IMR-90 (cell line): Measurements from ENCODE around the gene ATP1B3. TPM values are rescaled to one million over a fixed set of nuclear protein-coding genes. Genes with fewer than 3 reads are reported as not detected.

ENCODE experiments used
- ATAC-seq: fragments of 200-7000 bp; cut with Tn5 transposase; 2 replicates; pipeline ENCODE4 v1.9.1; 2020; ENCODE audit warnings: low read depth, mild to moderate bottlenecking, moderate library complexity
- BruUV-seq: library from RNA; stranded (reverse); fragments of 400-500 nt; replicated peaks from 2 replicates; lab custom pipeline; 2021; lab: Mats Ljungman, UMichigan
- CTCF ChIA-PET: fragments of 300-600 bp; formaldehyde crosslinking; extraction: SDS; loops from one replicate; lab custom pipeline; 2021; ENCODE audit warnings: antibody characterized with exemption; lab: Yijun Ruan, JAX
- POLR2A ChIA-PET: fragments of 300-600 bp; sonication (Branson Sonifier 250); formaldehyde crosslinking; loops from one replicate; lab custom pipeline; 2022; ENCODE audit warnings: antibody characterized with exemption; ENCODE audit not compliant: unreplicated experiment; lab: Charles Lee
- DNase-seq: peaks from one replicate; pipeline ENCODE4 v3.0.0; 2013
- H2AFZ ChIP-seq: replicated peaks from 2 replicates; pipeline ENCODE3; 2013; ENCODE audit warnings: low read length, mild to moderate bottlenecking; ENCODE audit not compliant: poor library complexity
- H2AK5ac ChIP-seq: 2 replicates; pipeline ENCODE4 v1.6.1; 2013; ENCODE audit warnings: low read depth, low read length, inconsistent platforms
- H2AK9ac ChIP-seq: replicated peaks from 2 replicates; pipeline ENCODE3; 2013; ENCODE audit warnings: mild to moderate bottlenecking, low read depth, low read length, moderate library complexity; ENCODE audit not compliant: poor library complexity
- H2BK120ac ChIP-seq: 2 replicates; pipeline ENCODE4 v1.6.1; 2013; ENCODE audit warnings: low read depth, low read length, inconsistent platforms
- H2BK15ac ChIP-seq: 3 replicates; pipeline ENCODE4 v1.6.1; 2013; ENCODE audit warnings: low read depth, low read length, inconsistent platforms
- H2BK20ac ChIP-seq: 2 replicates; pipeline ENCODE4 v1.6.1; 2013; ENCODE audit warnings: low read depth, mild to moderate bottlenecking, inconsistent platforms, low read length, moderate library complexity
- H2BK5ac ChIP-seq: 2 replicates; pipeline ENCODE4 v1.6.1; 2013; ENCODE audit warnings: mild to moderate bottlenecking, low read depth, low read length, inconsistent platforms; ENCODE audit not compliant: poor library complexity, severe bottlenecking
- H3K14ac ChIP-seq: replicated peaks from 2 replicates; pipeline ENCODE4 v1.6.1; 2013; ENCODE audit warnings: low read depth, low read length, inconsistent platforms
- H3K18ac ChIP-seq: 2 replicates; pipeline ENCODE4 v1.6.1; 2013; ENCODE audit warnings: low read depth, low read length, control low read depth
- H3K23ac ChIP-seq: 2 replicates; pipeline ENCODE4 v1.6.1; 2013; ENCODE audit warnings: low read depth, low read length, inconsistent platforms
- H3K27ac ChIP-seq: 2 replicates; pipeline ENCODE4 v1.5.1; 2013; ENCODE audit warnings: mild to moderate bottlenecking, control low read depth, low read length; ENCODE audit not compliant: insufficient read depth
- H3K27me3 ChIP-seq: 2 replicates; pipeline ENCODE4 v1.6.1; 2013; ENCODE audit warnings: low read length; ENCODE audit not compliant: control insufficient read depth, insufficient read depth
- H3K36me3 ChIP-seq: 2 replicates; pipeline ENCODE4 v1.6.1; 2013; ENCODE audit warnings: low read length, mixed read lengths; ENCODE audit not compliant: control insufficient read depth, insufficient read depth
- H3K4ac ChIP-seq: 2 replicates; pipeline ENCODE4 v1.6.1; 2013; ENCODE audit warnings: low read depth, low read length, inconsistent platforms
- H3K4me1 ChIP-seq: 2 replicates; pipeline ENCODE4 v1.6.1; 2013; ENCODE audit warnings: low read length, mixed read lengths; ENCODE audit not compliant: control insufficient read depth, insufficient read depth
- H3K4me2 ChIP-seq: 2 replicates; pipeline ENCODE4 v1.6.1; 2013; ENCODE audit warnings: low read depth, mild to moderate bottlenecking, control low read depth, low read length, moderate library complexity
- H3K4me3 ChIP-seq: 2 replicates; pipeline ENCODE4 v1.5.1; 2013; ENCODE audit warnings: low read depth, mild to moderate bottlenecking, control low read depth, low read length, moderate library complexity; ENCODE audit not compliant: insufficient read depth
- H3K56ac ChIP-seq: 2 replicates; pipeline ENCODE4 v1.6.1; 2013; ENCODE audit warnings: low read length, inconsistent platforms; ENCODE audit not compliant: insufficient read depth; ENCODE audit errors: extremely low read depth
- H3K79me1 ChIP-seq, 2 experiments: 2 replicates each; pipeline ENCODE4 v1.6.1; 2013; ENCODE audit warnings: low read length in 2 of 2, inconsistent platforms in 1 of 2, low read depth in 1 of 2
- H3K9ac ChIP-seq: 2 replicates; pipeline ENCODE4 v1.6.1; 2013; ENCODE audit warnings: low read depth, low read length, control low read depth
- H3K9me1 ChIP-seq: 2 replicates; pipeline ENCODE4 v1.6.1; 2013; ENCODE audit warnings: low read length, inconsistent platforms; ENCODE audit not compliant: insufficient read depth
- H3K9me3 ChIP-seq: 2 replicates; pipeline ENCODE4 v1.6.1; 2013; ENCODE audit warnings: low read length; ENCODE audit not compliant: control insufficient read depth, insufficient read depth
- H4K20me1 ChIP-seq: 2 replicates; pipeline ENCODE4 v1.6.1; 2013; ENCODE audit warnings: low read length, inconsistent platforms; ENCODE audit not compliant: insufficient read depth
- H4K5ac ChIP-seq: 2 replicates; pipeline ENCODE4 v1.6.1; 2013; ENCODE audit warnings: mild to moderate bottlenecking, low read depth, low read length, control low read depth
- H4K8ac ChIP-seq, 2 experiments: 2 replicates each; pipeline ENCODE4 v1.6.1; 2013; ENCODE audit warnings: low read depth in 2 of 2, low read length in 2 of 2, control low read depth in 1 of 2, inconsistent platforms in 1 of 2
- H4K91ac ChIP-seq: 2 replicates; pipeline ENCODE4 v1.6.1; 2013; ENCODE audit warnings: low read depth, low read length, inconsistent platforms; ENCODE audit not compliant: insufficient read depth
- CEBPB ChIP-seq: IDR thresholded peaks from 2 replicates; pipeline ENCODE4 v1.6.1; 2012; ENCODE audit warnings: low read depth, low read length, improper control_type of control experiment
- RAD21 ChIP-seq: IDR thresholded peaks from 2 replicates; pipeline ENCODE4 v1.6.1; 2012; ENCODE audit warnings: low read length, improper control_type of control experiment
- whole genome bisulfite sequencing, 2 experiments: methylation state at CpG; one replicate each; pipeline versions ENCODE4 v1.1.5 to v1.1.7; 2013; ENCODE audit warnings: missing lambda C conversion rate in 2 of 2; ENCODE audit not compliant: insufficient read length in 1 of 2; ENCODE audit errors: extremely low coverage in 2 of 2; 5-methylcytosine and 5-hydroxymethylcytosine counted together
- dilution Hi-C: fragments of 300-500 bp; cut with HindIII; formaldehyde crosslinking; loops from one replicate; pipeline ENCODE4 v1.14.3; 2018; ENCODE audit warnings: low sequenced_read_pairs; ENCODE audit not compliant: unreplicated experiment
- in situ Hi-C: fragments of 300-500 bp; cut with MboI; formaldehyde crosslinking; loops from 3 replicates; pipeline ENCODE4 v1.14.3; 2019; ENCODE audit warnings: low sequenced_read_pairs, inconsistent platforms, mixed read lengths
- intact Hi-C: fragments of 100-400 bp; cut with micrococcal nuclease; formaldehyde crosslinking; loops from 2 replicates; pipeline ENCODE4 v1.10.0; 2022
- polyA plus RNA-seq, 3 experiments: library from polyadenylated mRNA; depleted of rRNA; stranded (reverse); fragments of >200 nt; gene quantifications; 2 replicates each; pipeline ENCODE4 v1.2.3, GENCODE V29; 2012; ENCODE audit warnings: low replicate concordance in 1 of 3
- total RNA-seq: library from RNA; depleted of rRNA; stranded (reverse); fragments of >200 nt; gene quantifications from 2 replicates; pipeline ENCODE4 v1.2.3, GENCODE V29; 2012
- TF ChIP-seq, protein P1 (sequence below): fragments of 150-350 bp; IDR thresholded peaks from 2 replicates; pipeline ENCODE4 v1.6.1; 2017; ENCODE audit warnings: mild to moderate bottlenecking, antibody characterized with exemption, low read length, low read depth

The ATP1B3 gene
- total and polyA plus RNA-seq, 2 of the 4 experiments (the other 2 are of a cell fraction): 64.3 to 126 TPM

DNA sequence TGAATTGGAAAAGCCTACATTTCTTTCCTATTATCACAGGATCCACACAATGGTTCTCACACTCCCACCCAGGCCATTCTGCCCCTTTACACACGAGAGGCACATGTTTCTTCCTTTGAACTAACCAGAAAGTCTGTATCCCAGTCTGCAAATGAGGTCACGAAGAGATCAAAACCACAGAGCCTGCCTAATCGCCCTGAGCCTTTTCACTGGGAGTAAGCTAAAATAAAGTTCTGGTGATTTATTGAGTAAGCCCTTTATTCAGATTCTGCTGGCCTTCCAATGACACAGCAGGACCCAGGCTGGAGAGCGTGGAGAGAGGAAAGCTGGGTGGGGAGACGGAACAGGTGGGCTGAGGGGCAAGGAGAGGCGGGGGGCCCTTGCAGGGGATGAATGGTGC, 78.7 kb downstream of the ATP1B3 start:
- in situ Hi-C loops: no loop called here

More for the DNA sequence above, 78.7 kb downstream of the ATP1B3 start:
- dilution Hi-C loops (no loop called here), intact Hi-C loops (no loop called here)
- H3K14ac ChIP-seq: 0 out of 2 replicates have a peak overlapping the region, but pooled peaks have one; percentile 70
- no peak overlapping the region for H3K4me2 ChIP-seq
- H4K91ac ChIP-seq: no peak overlapping the region
- H2BK120ac ChIP-seq: peak overlapping the region; percentile 37; the same call in 1 of the 2 replicates
- no peaks in the 10 kb centered on the region for H3K9me3 ChIP-seq
- peak overlapping the region; percentile 50; the same call in 1 of the 2 replicates for H2BK20ac ChIP-seq
- H3K79me1 ChIP-seq: no peaks in the 10 kb centered on the region
- H2BK15ac ChIP-seq: no peak overlapping the region
- peaks cover 11% of the 10 kb centered on the region for H3K36me3 ChIP-seq
- 0 out of 2 replicates have a peak overlapping the region, but pooled peaks have one; percentile 73 for H3K23ac ChIP-seq
- ChIA-PET POLR2A (no interaction called here), CTCF (interaction anchor here (0.6 to 1.1 kb wide), 2 partner anchors 233 to 379 kb away, joined by 3 to 5 read pairs; no protein-coding TSS in a partner anchor)
- no peaks in the 10 kb centered on the region; the same call in 1 of the 2 replicates for H4K20me1 ChIP-seq
- H4K5ac ChIP-seq: no peak overlapping the region
- no peak overlapping the region for H4K8ac ChIP-seq
- ATAC-seq (no peak; the same call in 1 of the 2 replicates), DNase-seq (peak; percentile 37)
- H3K27me3 ChIP-seq: no peaks in the 10 kb centered on the region
- H3K18ac ChIP-seq: no peak overlapping the region
- no peak overlapping the region for H2AK9ac ChIP-seq
- no peak overlapping the region for H3K27ac ChIP-seq
- TF ChIP-seq RAD21 (no peak), CEBPB (no peak)
- TF ChIP-seq, protein P1, sequence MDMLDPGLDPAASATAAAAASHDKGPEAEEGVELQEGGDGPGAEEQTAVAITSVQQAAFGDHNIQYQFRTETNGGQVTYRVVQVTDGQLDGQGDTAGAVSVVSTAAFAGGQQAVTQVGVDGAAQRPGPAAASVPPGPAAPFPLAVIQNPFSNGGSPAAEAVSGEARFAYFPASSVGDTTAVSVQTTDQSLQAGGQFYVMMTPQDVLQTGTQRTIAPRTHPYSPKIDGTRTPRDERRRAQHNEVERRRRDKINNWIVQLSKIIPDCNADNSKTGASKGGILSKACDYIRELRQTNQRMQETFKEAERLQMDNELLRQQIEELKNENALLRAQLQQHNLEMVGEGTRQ: no peak
- no peak overlapping the region for H3K4me3 ChIP-seq
- H3K4ac ChIP-seq: peak overlapping the region; percentile 50; the same call in 1 of the 2 replicates
- H2BK5ac ChIP-seq: no peak overlapping the region
- peaks cover 6% of the 10 kb centered on the region for H3K4me1 ChIP-seq
- no peak overlapping the region for H3K9ac ChIP-seq
- H3K56ac ChIP-seq: no peak overlapping the region
- WGBS, 2 experiments: 45% methylated on average over 2 of the region's 6 CpGs; no CpG with 5 or more reads in 1 of the 2 experiments
- H2AFZ ChIP-seq: peak overlapping the region; percentile 24
- no peak overlapping the region for H2AK5ac ChIP-seq
- H3K9me1 ChIP-seq: no peaks in the 10 kb centered on the region; the same call in none of the 2 replicates
- no TSS peak for BruUV-seq
